PFSK-1 (cell line): ENCODE data around the gene ITGA3.

Source experiments
- FOXP2 ChIP-seq: optimal IDR thresholded peaks from 2 replicates; pipeline ENCODE3; 2011; ENCODE audit warnings: borderline replicate concordance, control low read depth, inconsistent platforms; ENCODE audit not compliant: insufficient read depth; ENCODE audit errors: extremely low read length, extremely low read depth
- POLR2AphosphoS5 ChIP-seq: IDR thresholded peaks from 2 replicates; pipeline ENCODE4 v1.6.1; 2012; ENCODE audit warnings: low read depth, mild to moderate bottlenecking, control low read depth, low read length, moderate library complexity
- REST ChIP-seq, 2 experiments: IDR thresholded peaks; 2 replicates each; pipeline versions ENCODE4 v1.6.1 to v1.8.0; 2011 to 2012; ENCODE audit warnings: low read depth in 2 of 2, low read length in 2 of 2, control low read depth in 1 of 2, inconsistent platforms in 1 of 2, mild to moderate bottlenecking in 1 of 2, moderate library complexity in 1 of 2; ENCODE audit not compliant: insufficient read depth in 1 of 2
- SIN3A ChIP-seq: IDR thresholded peaks from 2 replicates; pipeline ENCODE4 v1.6.1; 2012; ENCODE audit warnings: mild to moderate bottlenecking, low read length, moderate library complexity, borderline replicate concordance; ENCODE audit not compliant: insufficient read depth
- TAF1 ChIP-seq: IDR thresholded peaks from 2 replicates; pipeline ENCODE4 v1.6.1; 2012; ENCODE audit warnings: low read length, control low read depth, borderline replicate concordance; ENCODE audit not compliant: insufficient read depth

GRCh38 chr17:50034498-50035364 lies 21.2 kb upstream of the ITGA3 start:
- TF ChIP-seq SIN3A = no peak
- TF ChIP-seq REST (IDR thresholded peaks at IDR 0.05; ENCODE audit: insufficient read depth in 1 of 2, low read depth in 2 of 2, low read length in 2 of 2) = no peak
- TF ChIP-seq POLR2AphosphoS5 = no peak
- no peak for TF ChIP-seq TAF1
- TF ChIP-seq FOXP2 = no peak
